C1 segment of cervical spinal cord (tissue), 14 donors: Measurements from ENCODE around the gene TPD52L1.

ENCODE experiments used
- DNase-seq, 14 donors: peaks; one replicate each; lab custom pipeline; 2025; lab: John Stamatoyannopoulos, UW

TPD52L1 gene

GRCh38 chr6:125236536-125237327, 83.2 kb downstream of the TPD52L1 start:
- DNase-seq, result no peak

DNA sequence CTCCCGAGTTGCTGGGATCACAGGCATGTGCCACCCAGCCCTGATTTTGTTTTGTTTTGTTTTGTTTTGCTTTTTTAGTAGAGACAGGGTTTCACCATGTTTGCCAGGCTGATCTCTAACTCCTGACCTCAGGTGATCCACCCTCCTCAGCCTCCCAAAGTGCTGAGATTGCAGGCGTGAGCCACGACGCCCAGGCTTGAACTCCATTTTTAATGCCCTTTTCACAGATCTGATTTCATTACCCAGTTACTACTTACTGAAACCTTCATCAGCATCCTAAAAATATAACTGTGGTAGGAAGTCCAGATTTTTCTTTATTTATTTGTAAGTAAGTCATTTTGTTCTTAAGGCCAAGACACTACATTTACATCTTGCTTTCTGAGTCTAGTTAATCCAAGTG, 84.2 kb downstream of the TPD52L1 start:
- no peak for DNase-seq

- DNase-seq, result no peak
These were observed 91.5 kb downstream of the TPD52L1 start for GRCh38 chr6:125245109-125245508.

DNA sequence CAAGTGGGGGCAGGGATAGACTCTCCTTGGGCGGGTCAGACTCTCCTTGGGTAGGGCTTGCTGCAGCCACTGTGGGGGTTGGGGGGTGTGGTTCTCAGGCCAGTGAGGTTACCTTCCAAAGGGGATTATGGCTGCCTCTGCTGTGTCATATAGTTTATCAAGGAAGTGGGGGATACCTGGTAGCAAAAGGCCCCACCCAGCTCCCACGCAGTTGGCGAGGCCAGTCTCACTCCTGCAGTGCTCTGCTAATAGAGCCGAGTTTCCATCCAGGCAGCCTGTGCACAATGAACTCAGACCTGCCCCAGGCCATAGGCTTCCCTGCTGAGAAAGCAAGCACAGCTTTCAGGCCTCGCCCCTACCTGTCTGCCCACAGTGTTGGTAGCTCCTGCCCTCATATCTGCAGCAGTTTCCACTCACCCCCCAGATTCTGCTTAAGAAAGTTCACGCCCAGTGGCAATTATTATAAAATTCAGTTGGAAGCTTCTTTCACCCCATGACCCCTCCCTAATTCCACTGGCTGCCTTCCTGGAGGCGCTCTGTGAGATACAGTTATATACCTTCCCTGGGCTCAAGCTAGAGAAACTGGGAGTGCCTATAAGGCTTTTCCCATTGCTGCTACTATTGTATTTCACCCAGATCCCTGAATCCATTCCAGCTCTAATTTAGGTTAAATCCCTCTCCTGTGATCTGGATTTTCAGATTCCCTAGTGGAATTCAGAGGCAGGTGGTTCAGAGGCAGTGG, 92.1 kb downstream of the TPD52L1 start:
- DNase-seq, result no peak

GRCh38 chr6:125246566-125246965, 93.0 kb downstream of the TPD52L1 start:
- DNase-seq, result no peak

- no peak for DNase-seq
These were observed 94.6 kb downstream of the TPD52L1 start for GRCh38 chr6:125248136-125248535.

GRCh38 chr6:125250511-125250910, 96.9 kb downstream of the TPD52L1 start:
- DNase-seq, result no peak

DNA sequence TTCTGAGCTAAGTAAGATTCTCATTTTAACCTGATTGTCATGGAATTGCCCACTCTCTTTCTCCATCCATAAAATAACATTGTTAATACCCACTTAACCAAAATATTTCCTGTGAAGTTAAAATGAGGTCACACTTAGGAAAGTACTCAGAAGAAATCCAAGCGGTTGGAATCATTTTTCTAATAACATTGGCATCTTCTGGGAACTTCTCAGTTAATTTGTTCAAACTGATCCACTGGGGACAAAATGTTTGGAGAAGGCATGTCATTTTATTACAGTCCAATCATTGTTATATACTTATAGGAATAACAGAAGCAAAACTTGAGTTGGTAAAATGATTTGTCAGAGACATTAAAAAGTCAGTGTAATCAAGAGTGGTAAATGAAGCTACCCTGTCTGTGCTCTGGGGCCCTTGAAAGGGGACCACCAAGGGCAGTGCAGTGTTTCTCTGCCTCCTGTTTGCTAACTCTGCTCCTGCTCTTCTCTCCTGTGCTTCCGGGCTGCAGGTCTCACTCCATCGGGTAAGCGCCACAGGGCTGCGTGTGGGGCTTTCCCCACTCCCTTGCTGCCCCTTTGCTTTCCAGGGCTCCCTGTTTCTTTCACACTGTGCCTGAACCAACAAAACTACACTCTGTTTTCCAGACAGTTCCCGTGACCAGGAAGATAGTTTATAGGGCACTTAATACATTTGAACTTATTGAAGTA, 98.1 kb downstream of the TPD52L1 start:
- no peak for DNase-seq

- DNase-seq, result no peak
These were observed 99.3 kb downstream of the TPD52L1 start for GRCh38 chr6:125252891-125253290.

DNA sequence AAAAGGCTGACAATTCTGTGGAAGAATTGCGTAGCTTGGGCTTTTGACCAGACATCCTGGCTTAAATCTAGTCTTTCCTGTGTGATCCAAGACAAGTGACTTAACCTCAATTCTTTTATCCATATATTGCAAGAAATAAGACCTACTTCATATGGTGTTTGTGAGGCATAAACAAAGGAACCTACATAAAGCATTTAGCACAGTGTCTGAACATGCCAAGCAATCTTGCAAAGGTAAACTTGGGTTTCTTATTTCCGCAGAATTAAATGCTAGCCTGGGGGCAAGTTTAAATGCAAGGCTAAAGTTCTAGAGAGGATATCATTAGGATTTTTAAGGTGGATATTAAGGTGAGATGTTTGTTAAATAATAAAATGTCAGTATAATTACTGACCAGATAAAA, 100.3 kb downstream of the TPD52L1 start:
- no peak for DNase-seq

DNA sequence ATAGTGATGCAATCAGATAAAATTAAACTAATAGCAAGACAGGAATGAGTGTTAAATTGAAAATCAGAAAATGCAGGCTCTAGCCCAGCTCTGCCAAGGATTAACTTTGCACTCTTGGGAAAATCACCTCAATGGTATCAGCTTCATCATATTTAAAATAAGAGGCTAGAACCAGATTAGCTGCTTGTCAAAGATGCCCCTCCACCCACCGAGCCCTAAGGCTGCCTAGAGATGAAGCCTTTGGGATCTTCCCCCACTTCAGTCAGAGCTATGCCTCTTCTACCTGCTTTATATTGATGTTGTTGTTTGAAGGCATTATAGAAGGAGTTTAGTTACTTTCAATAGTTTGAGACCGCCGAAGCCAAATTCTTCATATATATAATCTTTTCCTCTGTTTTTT, 100.7 kb downstream of the TPD52L1 start:
- no peak for DNase-seq

DNA sequence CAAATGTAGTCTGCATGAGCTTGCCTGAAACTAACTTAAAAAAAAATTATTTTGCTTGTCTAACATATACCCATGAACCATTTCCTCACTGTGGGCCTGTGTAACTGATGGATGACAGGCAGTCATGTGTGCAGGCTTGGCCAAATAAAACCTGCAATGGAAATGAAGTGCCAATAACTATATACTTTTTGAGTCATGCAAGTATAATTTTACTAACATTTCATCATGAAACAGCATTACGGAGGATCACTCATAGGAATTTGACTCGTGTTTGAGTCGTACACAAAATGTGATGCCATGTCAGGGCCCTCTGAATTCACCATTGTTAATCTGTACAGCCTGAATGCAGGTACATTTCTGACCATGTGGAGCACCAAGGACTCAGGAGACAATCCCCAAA, 101.6 kb downstream of the TPD52L1 start:
- no peak for DNase-seq

GRCh38 chr6:125257351-125257750, 103.8 kb downstream of the TPD52L1 start:
- no peak for DNase-seq

- DNase-seq, result no peak
These were observed 105.2 kb downstream of the TPD52L1 start for GRCh38 chr6:125258651-125259353.

DNA sequence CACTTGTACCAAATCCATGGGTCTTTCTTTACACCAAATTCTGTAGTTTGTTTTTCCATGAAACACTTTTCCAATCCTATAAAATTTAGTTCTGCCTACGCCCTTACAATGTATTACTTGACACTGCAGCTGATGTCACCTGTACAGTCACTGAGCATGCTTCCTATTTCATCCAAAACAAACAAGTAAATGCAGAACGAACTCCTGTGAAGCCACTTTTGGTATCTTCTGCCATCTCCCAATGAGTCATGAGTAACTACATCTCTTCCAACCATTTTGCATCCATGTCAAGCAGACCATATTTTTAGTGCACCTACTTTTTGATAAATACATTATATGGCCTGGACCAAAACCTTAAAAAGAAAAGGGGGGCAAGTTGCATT, 105.8 kb downstream of the TPD52L1 start:
- no peak for DNase-seq

- DNase-seq, result no peak
These were observed 108.7 kb downstream of the TPD52L1 start for GRCh38 chr6:125262016-125263013.

DNA sequence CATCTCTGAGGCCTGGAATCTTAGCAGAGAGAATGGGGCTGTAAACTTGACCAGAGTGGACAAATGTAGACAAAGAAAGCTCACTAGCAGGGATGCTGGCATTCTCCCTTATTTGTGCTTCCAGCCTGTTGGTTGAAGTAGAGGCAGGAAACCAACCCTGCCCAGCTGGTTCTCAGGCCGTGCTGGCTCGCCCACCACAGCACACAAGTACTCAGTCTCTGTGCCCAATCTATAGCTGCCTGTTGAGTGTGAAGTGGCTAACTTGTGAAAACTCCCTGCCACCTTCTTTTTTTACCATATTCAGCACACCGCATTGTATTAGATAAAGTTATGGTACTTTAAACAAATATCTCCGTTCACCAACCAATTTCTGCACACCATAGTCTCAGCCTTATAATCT, 110.9 kb downstream of the TPD52L1 start:
- DNase-seq, result no peak

DNA sequence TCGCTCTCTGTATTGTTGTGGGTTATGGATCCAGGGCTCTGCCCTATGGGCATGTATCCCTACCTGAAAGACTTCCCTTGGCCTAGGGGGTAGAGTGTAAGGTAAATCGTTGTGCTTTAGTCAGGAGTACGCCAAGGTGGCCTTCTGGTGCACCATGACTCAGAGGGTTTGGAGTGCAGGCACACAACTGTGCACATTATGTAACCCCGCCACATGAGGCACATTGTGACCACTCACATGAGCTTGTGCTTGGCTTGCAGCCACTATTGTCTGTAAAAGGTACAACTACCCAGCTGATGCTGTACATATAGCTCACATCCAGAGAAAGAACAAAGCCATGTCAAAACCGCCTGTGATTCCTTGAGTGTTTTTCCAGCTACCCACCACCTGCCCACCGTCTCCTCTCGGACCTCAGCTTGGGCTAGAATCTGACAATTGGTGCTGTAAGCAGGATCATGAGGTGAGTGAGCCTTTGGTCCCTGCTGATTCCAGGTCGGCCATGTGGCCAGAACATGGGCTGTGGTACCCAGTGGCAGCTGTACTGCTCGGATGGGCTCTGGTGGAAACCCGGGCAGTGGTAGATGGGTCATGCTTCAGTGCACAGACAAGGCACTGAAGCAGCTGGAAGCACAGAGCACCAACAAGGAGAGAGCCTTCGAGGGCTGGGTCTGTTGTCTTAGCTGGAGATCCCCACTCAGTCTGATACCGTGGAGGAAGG, 114.4 kb downstream of the TPD52L1 start:
- no peak for DNase-seq

DNA sequence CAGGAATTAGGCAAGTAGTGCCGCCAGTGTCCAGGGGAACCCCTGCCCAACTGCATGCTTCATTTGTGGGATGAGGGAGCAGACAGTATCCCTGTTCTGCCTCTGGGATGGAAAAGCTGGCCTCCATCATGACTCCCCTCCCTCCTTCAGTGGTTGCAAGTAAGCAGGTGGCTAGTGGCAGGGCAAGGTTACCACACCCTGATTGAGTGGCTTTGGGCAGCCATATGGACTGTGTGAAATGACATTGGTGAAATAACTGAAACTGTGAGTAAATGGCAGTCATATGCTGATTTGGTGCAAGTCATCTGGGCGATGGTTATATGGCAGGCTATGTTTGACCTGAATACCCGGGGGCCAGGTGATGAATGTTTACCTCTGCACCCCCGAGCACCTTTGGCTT, 115.2 kb downstream of the TPD52L1 start:
- no peak for DNase-seq
